Stimulated activated naive CD4-positive, alpha-beta T cell treated with Interleukin-2 at 50 U/mL for 16 hours (primary cell): ENCODE measurements around the gene SLC22A4.

Source experiments
- DNase-seq: peaks from one replicate; lab custom pipeline; 2025; lab: John Stamatoyannopoulos, UW

SLC22A4 gene

DNA sequence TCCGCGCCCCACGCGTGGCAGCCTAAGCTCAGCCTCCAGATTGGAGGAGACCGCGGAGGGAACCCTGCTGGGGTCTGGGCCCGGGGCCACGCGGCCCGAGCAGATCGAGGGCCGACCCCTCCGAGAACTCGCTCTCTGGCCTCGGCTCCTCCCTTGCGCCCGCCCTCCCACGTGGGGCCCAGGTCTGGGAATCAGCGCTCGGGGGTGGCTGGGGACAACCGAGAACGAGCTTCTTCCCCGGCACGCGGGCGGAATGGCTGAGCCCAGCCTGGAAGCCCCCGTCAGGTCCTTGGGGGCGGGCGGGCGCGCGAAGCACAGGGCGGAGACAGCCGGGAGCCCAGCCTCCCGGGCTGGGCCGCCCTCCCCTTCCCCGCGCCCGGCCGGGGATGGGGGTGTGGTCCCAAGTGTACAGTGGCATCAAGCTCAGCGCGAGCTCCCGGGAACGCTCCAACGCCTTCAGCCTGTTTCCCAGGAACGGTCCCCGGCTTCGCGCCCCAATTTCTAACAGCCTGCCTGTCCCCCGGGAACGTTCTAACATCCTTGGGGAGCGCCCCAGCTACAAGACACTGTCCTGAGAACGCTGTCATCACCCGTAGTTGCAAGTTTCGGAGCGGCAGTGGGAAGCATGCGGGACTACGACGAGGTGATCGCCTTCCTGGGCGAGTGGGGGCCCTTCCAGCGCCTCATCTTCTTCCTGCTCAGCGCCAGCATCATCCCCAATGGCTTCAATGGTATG lies at the start of gene SLC22A4:
TSS of gene SLC22A4 (plus strand) at position 403 of the 736 bp plus-strand sequence. CDS start at position 626, 223 bp downstream.
- DNase-seq: peak; percentile 75

DNA sequence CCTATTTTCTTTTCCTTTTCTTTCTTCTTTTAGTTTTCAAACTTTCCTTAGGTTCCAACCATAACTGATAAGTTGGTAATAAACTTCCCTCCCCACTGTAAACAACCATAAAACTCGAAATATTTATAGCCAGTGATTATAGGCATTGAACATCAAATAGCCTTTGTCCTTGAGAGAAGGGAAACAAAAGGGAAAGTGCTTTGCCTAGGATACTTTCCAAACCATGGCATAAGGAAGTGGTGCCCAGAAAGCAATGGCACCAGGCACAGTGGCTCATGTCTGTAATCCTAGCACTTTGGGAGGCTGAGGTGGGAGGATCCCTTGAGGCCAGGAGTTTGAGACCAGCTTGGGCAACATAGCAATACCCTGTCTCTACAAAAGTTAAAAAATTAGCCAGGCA lies 48.6 kb upstream of the SLC22A4 start:
- no peak for DNase-seq

DNA sequence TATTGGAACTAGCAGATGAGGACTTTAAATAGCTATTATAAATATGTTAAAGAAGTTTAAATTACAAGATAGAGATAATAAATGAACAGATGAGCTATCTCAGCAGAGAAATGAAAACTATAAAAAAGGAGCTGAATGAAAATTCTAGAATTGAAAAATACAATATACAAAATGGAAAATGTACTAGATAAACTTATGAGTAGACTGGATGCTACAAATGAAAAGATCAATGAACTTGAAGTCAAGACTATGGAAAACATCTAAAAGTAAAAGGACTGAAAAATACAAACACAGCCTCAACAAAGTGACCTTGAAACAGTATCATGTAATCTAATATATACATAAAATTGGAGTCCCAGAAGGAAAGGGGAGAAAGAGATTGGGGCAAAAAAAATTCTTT lies 47.4 kb upstream of the SLC22A4 start:
- DNase-seq: no peak

DNA sequence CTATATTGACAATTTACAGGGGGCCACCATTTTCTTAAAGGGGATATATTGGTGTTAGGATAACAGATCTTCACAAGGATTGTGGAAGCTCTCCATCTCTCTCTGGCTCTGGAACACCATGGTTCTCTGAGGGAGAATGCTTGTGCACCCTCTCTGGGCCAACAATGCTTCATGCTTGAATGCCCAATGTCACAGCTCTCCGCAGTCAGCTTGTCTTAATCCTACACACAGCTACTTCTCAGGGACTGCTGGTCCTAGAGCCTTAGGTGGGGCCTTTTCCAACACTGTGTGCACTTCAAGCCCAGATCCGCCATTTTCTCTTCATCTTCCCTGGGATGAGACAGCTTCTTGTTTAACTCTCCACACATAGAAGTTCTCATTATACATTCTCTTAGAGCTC lies 43.6 kb upstream of the SLC22A4 start:
- no peak for DNase-seq

DNA sequence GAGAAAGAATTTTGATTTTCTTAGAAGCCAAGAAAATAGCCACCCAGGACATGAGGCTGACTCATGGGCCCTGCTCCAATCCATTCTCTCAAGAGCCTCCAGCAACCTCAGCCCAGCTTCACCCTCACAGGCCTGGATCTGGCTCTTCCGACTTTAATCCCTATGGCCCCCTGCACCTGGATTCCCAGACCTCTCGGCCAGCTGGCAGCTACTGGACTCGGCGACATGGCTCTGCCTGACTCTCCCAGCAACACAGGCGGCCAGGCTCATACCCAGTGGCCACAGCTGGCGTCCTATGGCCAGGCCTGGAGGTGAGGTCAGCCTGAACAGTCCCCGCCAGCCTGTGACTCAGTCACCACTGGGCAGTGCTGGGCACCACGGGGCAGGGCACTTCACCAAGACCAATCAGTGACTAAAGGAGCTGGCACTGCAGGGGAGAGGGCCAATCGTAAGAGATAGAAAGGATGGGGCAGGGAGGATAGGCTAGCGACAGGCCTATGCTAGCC lies 42.9 kb upstream of the SLC22A4 start:
- no peak for DNase-seq

DNA sequence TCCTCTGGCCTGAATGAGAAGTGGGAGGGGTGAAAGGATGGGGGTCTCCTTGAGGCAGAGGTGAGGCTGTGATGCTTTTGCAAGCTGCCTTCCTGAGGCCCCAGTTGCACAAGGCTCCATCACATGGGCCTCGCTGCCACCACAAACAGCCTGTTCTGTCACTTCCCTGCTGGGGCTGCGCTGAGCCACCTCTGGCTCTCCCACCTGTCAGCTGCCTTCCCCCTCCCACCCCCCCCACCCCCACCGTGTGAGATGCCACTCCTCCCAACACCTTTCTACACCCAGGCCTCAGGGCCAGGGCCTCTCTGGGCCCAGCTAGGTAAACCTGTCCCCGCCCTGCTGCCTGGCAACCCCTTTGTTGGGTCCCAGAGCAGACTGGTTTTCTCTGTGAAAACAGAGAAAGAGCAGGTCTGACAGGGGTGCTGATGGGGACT lies 41.2 kb upstream of the SLC22A4 start:
- no peak for DNase-seq

DNA sequence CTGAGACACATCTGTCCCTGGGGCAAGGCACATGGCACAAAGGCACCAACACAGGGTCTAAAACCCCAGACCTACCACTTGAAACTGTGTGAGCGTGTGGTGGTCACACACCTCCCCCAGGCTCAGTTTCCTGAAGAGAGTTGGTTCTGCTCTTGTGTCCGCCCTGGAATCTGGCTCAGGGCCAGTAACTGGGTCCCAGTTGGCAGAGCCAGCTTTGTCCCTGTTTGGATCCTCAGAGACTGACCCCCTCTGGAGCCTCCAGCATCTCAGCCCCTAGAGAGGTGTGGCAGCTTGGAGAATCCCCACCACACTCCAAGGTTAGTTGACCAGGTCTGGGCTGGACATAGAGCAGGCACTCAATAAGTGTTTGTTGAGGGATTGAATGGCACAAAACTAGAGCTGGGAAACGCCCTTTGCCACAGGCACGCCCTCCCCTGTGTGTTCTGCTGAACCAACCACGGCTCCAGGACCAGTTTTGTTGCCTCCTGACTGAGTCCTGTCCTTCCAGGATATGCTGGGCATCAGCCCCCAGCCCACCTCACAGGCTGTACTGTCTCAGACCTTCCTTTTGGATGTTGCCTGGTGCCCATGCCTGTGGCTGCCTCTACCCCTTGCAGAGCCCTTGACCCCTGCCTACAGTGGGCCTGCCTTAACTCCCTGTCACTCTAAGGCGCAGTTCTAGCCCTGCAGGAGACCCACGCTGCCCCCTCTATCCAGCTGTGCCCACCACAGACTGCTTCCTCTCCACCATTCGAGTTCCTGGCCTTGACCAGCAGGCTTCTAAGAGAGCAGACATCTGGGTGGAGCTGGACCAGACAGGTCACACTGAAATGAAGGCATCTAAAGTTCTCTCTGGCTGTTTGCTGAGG lies 40.5 kb upstream of the SLC22A4 start:
- DNase-seq: no peak

DNA sequence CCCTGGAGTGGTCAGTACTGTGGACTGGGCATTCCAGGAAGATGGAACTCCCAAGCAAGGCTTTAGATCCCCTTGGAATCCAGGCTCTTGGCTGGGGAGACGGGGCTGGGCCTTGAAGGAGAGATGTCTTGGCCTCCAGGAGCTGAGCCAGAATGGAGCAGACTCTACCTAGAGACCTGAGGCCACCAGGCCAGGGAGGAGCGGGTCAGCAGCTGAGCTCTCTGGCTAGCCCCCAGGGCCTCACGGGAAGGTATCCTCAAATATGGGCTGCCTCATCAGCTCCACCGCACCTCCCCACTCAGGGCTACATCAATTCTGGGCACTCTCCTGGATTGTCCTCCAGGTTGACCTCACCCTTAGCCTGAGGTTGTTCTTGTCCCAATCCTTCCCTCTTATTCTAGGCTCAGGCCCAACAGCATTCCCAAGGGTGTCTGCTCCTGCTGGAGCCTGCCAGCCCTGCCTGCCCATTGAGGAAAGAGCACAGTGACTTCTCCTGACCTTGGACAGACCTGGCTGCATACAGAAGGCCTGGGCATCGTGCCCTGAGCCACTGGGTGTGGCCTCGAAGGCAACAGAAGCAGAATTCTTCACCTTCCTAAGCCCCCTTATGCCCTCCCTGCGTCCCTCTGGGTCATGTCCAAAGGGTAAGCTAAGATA lies 39.7 kb upstream of the SLC22A4 start:
- DNase-seq: no peak

DNA sequence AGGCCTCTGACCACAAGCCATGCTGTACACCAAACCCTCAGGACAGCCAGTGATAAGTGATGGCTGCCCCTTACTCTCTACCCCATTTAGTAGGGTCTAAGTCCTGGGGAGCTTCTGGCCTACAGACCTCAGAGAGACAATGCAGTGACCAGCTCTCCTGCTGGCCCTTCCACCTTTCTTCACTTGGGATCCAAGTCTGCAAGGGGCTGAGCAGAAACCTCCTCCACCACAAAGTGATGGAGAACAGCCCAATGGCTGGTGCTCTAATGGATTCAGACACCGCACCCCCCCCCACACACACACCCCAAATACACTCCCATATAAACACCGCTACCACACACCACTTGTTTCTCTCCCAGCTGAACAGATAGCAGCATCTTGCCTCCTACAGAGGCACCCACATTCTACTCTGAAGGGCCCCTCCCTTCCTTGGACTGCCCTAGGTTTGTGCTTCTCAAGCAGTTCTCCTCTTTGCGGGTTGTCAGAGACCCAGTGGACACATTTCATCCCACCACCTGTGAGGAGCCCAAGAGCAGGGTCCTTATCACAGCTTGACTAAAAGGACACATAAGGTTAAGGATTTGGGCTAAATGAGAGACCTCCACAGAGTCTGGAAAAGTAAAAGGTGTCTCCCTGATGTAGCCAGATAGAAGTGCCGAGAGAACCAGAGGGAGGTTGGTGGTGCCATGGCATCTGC lies 38.0 kb upstream of the SLC22A4 start:
- no peak for DNase-seq

DNA sequence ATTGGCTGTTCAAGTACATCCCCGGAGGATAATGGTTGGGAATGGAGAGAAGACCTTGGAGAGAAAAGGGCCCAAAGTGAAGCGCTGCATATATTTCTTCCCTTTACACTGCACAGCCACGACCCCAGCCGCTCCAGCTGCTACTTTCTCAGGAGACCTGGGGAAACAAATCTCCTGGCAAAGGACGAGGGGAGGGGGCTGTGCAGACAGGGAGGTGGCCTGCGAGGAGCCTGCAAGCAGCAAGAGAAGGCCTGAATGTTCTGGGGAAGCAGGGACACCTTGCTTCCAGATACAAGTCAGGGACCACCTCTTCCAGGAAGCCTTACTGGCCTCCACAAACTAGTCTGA lies 37.4 kb upstream of the SLC22A4 start:
- DNase-seq: no peak

DNA sequence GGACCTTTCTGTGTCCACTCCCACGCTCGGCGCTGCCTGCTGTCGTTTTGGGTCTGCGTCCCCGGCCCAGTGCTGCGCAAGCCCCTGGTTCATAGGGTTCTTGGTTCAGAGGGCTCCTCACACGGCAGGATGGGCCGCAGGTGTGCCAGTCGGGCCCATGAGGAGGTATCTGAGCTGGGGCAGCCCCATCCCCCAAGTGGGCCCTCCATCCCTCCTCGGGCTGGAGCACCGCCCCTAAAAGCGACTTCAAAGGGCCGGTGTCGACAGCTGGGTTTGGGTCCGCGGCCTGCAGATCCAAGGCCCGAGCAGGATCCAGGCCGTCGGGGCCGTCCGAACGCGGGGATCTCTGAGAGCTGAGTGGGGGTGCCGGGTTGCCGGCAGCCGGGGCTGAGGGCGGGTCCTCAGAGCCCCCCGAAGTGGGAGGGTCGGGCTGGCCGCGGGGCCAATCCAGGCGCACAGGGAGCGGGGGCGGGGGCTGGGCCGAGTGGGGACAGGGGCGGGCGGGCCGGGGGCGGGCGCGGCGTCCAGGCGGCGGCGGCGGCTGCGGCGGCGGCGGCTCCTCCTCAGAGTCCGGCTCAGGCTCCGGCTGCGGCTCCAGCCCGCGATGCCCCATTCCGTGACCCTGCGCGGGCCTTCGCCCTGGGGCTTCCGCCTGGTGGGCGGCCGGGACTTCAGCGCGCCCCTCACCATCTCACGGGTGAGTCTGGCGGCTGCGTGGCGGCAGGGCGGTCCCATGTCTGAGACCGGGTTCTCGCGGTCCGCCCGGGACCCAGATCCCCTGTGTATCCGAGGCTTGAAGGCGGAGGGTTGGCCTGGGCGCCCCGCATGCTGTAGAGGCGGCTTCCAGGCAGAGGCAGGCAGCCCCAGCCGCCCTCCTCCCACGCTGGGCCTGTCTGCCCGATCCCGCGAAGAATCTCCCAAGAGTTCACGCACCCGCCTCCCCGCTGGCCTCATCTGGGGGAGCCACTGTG lies 36.8 kb upstream of the SLC22A4 start, which contains the start of gene PDLIM4:
TSS of gene PDLIM4 (plus strand) at position 566 of the 971 bp plus-strand sequence. CDS start at position 605, 39 bp downstream.
- no peak for DNase-seq

DNA sequence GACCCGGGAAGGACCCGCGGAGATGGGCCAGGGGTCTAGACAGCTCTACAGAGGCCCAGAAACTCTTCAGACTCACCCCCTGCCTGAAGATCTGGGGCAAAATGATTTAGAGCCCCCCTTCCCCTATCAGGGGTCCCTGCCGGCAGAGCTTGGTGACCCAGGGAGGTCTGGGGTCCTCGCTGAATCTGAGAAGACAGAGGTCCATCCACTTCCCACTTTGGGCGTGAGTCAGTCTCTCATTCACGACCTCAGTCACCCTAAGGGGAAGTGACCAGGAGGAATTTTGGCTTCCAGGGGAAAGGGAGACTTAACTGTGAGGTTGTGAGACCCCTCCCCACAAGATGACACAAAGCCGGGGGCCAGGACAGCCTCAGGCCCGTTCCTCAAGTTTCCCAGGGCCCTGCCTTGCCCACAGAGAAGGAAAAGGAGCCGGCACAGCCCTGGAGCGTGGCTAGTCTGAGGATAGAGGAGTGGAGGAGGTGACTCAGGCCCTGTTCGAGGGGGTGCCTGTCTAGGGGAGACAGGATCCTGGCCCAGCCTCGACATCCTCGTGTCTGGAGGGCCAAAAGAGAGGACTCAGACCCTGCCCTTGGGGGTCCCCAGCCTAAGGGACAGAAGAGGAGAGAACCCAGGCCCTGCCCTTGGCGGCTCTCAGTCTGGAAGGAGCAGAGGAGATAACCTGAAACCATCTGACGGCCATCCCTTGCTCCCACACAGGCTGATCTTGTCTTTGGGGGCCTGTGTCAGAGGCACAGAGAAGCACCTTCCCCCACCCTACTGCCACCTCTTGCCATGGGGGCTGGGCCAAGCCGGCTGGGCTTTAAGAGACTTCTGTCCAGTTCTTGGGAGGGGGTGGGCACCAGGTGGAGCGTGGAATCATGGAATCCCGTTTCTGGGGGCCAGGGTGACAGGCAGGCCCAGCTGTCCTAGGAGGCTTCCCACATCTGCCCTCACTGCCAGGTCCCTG lies 35.8 kb upstream of the SLC22A4 start:
- no peak for DNase-seq

DNA sequence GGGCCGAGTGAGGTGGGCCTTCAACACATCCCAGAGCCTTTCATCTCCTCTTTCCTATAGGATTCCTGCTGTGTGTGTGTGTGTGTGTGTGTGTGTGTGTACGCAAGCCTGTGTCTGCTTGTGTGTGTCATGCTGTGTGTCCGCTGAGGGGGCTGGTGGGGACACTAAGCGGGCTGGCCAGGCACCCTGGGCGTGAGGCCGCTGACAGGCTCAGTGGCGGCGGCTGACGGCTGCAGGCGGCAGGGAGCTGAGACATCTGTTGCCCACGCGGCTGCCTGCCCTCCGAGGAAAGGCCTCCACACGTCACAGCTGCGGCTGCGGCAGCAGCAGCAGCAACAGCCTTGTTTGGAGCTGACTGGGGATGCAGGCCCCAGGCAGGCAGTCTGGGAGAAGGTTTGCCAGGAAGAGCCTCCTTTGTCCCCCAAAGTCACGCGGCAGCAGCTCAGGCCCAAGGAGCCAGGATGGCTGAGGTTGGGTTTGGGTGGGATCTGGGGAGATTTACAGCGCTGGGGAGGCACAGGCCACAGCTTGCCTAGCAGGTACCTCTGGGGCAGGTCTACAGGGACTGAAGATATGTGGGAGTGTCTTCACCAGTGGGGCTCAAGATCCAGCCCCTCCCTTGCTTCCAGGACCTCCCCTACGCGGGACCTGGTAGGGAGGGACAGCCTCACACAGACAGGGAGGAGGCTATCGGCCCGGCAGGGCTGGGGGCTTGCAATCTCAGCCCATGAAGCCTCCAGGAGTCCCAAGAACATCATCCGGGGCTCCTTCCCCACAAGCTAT lies 34.9 kb upstream of the SLC22A4 start:
- DNase-seq: no peak

DNA sequence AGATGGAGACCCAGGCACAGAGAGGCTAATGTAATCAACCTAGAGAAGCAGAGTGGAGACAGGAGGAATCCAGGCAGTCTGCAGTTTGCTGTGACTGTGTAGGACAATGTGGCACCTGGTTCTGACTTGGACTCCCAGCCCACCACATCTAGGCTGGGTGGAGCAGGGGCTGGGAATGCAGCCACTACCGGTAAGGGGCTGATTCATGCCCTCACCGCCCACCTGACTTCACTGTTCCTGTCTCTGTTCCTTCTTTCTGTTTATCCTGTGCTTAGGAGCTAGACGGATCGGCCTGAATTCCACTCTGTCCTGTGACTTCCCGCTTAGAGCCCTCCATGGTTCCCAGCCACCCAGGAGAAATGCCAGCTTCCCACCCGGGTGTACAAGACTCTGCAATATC lies 34.1 kb upstream of the SLC22A4 start:
- DNase-seq: no peak

DNA sequence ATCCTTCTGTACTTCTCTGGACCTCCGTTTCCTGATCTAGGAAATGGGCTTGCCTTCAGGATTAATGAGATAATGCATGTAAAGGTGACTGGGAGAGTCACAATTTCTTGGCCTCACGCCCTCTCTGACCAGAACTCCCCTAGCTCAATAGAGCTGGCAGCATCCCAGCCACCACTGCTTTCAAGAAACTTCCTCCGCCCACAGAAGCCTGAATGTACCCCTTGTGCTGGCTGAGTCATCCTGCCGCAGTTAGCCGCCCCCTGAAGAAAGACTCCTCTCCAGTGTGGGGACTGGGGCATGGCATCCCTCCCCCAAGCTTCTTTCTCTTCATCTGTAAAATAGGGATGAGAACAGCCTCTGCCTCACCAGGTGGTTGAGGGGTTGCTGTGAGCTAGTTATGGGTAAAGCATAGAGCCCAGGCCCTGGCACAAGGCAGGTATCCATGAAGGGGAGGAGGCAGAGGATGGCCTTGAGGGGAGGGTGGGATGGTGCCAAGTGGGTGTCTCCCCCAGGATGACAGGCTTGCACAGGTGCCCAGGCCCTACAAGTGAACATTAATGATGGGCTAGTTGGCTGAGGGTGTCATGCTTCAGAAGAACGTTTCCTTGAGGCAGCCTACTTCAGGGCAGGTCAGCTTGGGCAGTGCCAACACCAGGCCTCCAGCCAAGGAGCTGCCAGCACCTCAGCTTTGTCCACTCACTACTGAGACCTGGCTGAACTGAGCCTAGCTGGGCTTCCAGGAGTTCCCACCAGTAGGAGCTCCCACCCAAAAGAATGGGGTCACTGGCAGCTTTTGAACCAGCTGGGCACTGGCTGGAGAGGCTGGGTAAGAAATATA lies 33.3 kb upstream of the SLC22A4 start:
- peak; percentile 25 for DNase-seq

DNA sequence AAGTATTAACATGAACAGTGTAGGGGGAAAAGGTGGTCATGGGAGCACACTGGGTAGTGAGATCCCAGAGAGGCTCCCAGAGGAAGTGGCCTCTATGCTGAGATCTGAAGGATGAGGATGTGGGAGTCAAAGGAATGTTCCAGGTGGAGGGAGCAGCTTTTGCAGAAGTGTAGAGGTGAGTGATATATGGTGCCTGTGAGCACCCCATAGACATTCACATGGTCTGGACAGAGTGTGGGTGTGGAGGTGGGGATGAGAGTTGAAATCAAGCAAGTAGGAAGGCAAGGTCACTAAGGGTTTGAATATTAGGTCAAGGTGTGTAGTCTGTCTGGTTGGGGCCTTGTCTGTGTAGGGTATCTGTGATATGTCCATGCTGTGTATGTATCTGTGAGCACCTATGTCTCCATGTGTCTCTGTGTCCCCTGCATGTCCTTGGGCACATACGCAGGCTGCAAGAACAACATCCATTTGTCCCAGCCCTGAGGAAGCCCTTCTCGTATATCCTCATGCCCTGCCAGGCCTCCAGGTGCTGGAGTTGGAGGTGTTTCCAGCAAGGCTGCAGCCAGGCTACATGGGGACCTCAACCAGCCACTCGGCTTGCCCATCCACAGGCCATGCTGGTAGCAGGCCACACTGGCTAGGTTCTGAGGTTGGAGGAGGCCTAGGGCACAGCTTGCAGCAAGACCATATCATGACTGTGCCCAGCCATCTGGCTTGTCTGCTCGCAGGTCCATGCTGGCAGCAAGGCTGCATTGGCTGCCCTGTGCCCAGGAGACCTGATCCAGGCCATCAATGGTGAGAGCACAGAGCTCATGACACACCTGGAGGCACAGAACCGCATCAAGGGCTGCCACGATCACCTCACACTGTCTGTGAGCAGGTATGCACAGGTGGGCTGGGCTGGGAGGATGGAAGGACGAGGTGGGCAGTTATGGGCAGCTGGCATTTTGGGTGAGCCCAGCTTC lies 32.0 kb upstream of the SLC22A4 start:
- no peak for DNase-seq
